BLaER1 (cell line): ENCODE measurements around the gene ABCA3.
"Not testable (repeated sequence)": the region's sequence is repeated elsewhere in the genome, so short reads cannot be mapped to it uniquely, and the experiment has no call there.

Source experiments
- H3K27ac ChIP-seq: shearing (Covaris generic); formaldehyde crosslinking; 2 replicates; pipeline ENCODE4 v1.8.1; 2022
- H3K27me3 ChIP-seq: shearing (Covaris generic); formaldehyde crosslinking; 2 replicates; pipeline ENCODE4 v1.8.1; 2022
- H3K36me3 ChIP-seq: shearing (Covaris generic); formaldehyde crosslinking; 2 replicates; pipeline ENCODE4 v1.8.1; 2022
- H3K4me1 ChIP-seq: shearing (Covaris generic); formaldehyde crosslinking; 2 replicates; pipeline ENCODE4 v1.8.1; 2022
- H3K4me2 ChIP-seq: shearing (Covaris generic); formaldehyde crosslinking; 2 replicates; pipeline ENCODE4 v1.8.1; 2022
- H3K4me3 ChIP-seq: shearing (Covaris generic); formaldehyde crosslinking; 2 replicates; pipeline ENCODE4 v1.8.1; 2022
- H3K9ac ChIP-seq: shearing (Covaris generic); formaldehyde crosslinking; 2 replicates; pipeline ENCODE4 v1.8.1; 2022
- H3K9me3 ChIP-seq: shearing (Covaris generic); formaldehyde crosslinking; 2 replicates; pipeline ENCODE4 v1.8.1; 2022
- H4K20me1 ChIP-seq: shearing (Covaris generic); formaldehyde crosslinking; 2 replicates; pipeline ENCODE4 v1.8.1; 2022
- Cebpa-rat ChIP-seq: shearing (Covaris generic); IDR thresholded peaks from 2 replicates; pipeline ENCODE4 v1.8.1; 2022

Gene ABCA3

DNA sequence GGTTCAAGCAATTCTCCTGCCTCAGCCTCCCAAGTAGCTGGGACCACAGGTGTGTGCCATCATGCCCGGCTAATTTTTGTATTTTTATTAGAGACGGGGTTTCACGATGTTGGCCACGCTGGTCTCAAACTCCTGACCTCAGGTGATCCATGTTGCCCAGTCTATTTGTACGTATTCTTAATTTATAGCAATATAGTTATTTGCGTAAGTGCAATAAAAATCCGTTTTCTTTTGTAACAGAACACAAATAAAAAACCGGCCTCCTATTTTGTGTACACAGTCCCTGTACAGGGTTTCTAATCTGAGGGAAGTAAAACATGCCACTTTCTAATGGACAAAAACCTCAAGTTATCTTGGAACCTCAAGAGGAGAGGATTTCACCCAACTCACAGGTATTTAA is 80.3 kb downstream of the ABCA3 start:
- Histone ChIP-seq H3K27ac (no peak overlapping the region), H3K27me3 (no peaks in the 10 kb centered on the region), H3K36me3 (peaks cover 100% of the 10 kb centered on the region), H4K20me1 (peaks cover 100% of the 10 kb centered on the region), H3K4me2 (no peak overlapping the region), H3K4me3 (no peak overlapping the region), H3K9me3 (no peaks in the 10 kb centered on the region), H3K4me1 (no peaks in the 10 kb centered on the region; the same call in 1 of the 2 replicates), H3K9ac (no peak overlapping the region)
- no peak for TF ChIP-seq Cebpa-rat

DNA sequence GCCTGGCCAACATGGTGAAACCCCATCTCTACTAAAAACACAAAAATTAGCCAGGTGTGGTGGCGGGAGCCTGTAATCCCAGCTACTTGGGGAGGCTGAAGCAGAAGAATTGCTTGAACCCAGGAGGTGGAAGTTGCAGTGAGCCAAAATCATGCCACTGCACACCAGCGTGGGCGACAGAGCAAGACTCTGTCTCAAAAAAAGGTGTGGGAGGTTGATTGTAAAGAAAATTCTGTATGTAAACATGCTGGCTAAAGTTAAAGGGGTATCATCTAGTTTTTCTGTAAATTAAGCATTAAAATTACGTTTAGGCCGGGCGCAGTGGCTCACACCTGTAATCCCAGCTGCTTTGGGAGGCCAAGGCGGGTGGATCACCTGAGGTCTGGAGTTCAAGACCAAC is 82.0 kb downstream of the ABCA3 start:
- H4K20me1 ChIP-seq: peaks cover 97% of the 10 kb centered on the region
- H3K4me1 ChIP-seq: not testable (repeated sequence)

DNA sequence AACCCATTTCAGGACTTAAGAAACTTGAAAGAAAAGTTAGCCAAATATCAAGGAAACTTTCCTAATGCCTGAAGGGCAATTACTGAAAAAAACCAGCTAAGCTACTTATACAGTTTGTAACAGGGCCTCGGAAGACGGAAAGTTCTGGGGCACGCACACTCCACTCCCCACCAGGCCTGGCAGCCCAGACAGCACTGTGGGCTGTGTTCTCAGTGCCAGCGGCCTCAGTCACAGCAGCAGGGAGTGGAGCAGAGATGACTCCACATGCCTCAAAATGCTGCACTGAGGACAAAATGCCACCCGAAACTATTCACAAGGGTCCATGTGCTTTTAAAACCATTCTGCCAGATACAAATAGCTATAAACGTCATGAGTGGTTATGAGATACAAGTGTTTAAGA is 82.8 kb downstream of the ABCA3 start:
- H3K9ac ChIP-seq: no peak overlapping the region; the same call in 1 of the 2 replicates
- no peaks in the 10 kb centered on the region for H3K9me3 ChIP-seq
- peaks cover 100% of the 10 kb centered on the region for H3K36me3 ChIP-seq
- no peak overlapping the region for H3K27ac ChIP-seq
- no peak overlapping the region for H3K4me2 ChIP-seq
- no peak overlapping the region for H3K4me3 ChIP-seq
- peaks cover 97% of the 10 kb centered on the region for H4K20me1 ChIP-seq
- TF ChIP-seq Cebpa-rat: no peak
- H3K4me1 ChIP-seq: 0 out of 2 replicates have a peak, but pooled peaks cover under 1% of the 10 kb centered on the region
- H3K27me3 ChIP-seq: no peaks in the 10 kb centered on the region

More for the DNA sequence above, 82.0 kb downstream of the ABCA3 start:
- 0 out of 2 replicates have a peak overlapping the region, but pooled peaks have one; percentile 40 for H3K9ac ChIP-seq
- not testable (repeated sequence) for H3K4me3 ChIP-seq, H3K4me2 ChIP-seq, H3K9me3 ChIP-seq, H3K27ac ChIP-seq, H3K27me3 ChIP-seq
- H3K36me3 ChIP-seq: peaks cover 100% of the 10 kb centered on the region

- Histone ChIP-seq H3K4me2 (no peak overlapping the region), H3K9ac (0 out of 2 replicates have a peak overlapping the region, but pooled peaks have one; percentile 10), H3K27me3 (no peaks in the 10 kb centered on the region), H3K36me3 (peaks cover 99% of the 10 kb centered on the region), H3K4me1 (peaks cover 11% of the 10 kb centered on the region), H3K27ac (no peak overlapping the region), H4K20me1 (peaks cover 97% of the 10 kb centered on the region), H3K9me3 (no peaks in the 10 kb centered on the region), H3K4me3 (no peak overlapping the region)
- TF ChIP-seq Cebpa-rat: no peak
Measured at GRCh38 chr16:2256531-2257140, 83.9 kb downstream of the ABCA3 start.

GRCh38 chr16:2253293-2253692 is 87.2 kb downstream of the ABCA3 start:
- Histone ChIP-seq H3K9me3 (no peaks in the 10 kb centered on the region), H3K27me3 (no peaks in the 10 kb centered on the region), H3K4me2 (no peak overlapping the region), H3K4me1 (peaks cover 30% of the 10 kb centered on the region), H3K36me3 (peaks cover 77% of the 10 kb centered on the region), H3K9ac (no peak overlapping the region), H3K4me3 (no peak overlapping the region), H3K27ac (no peak overlapping the region), H4K20me1 (peaks cover 69% of the 10 kb centered on the region)
- TF ChIP-seq Cebpa-rat: no peak

GRCh38 chr16:2252806-2253148 is 87.8 kb downstream of the ABCA3 start:
- TF ChIP-seq Cebpa-rat: no peak
- Histone ChIP-seq H3K9me3 (no peaks in the 10 kb centered on the region), H3K9ac (0 out of 2 replicates have a peak overlapping the region, but pooled peaks have one; percentile 93), H3K4me1 (peaks cover 30% of the 10 kb centered on the region), H3K36me3 (peaks cover 76% of the 10 kb centered on the region), H3K27me3 (no peaks in the 10 kb centered on the region), H3K4me2 (no peak overlapping the region), H4K20me1 (peaks cover 67% of the 10 kb centered on the region), H3K27ac (no peak overlapping the region), H3K4me3 (no peak overlapping the region)

DNA sequence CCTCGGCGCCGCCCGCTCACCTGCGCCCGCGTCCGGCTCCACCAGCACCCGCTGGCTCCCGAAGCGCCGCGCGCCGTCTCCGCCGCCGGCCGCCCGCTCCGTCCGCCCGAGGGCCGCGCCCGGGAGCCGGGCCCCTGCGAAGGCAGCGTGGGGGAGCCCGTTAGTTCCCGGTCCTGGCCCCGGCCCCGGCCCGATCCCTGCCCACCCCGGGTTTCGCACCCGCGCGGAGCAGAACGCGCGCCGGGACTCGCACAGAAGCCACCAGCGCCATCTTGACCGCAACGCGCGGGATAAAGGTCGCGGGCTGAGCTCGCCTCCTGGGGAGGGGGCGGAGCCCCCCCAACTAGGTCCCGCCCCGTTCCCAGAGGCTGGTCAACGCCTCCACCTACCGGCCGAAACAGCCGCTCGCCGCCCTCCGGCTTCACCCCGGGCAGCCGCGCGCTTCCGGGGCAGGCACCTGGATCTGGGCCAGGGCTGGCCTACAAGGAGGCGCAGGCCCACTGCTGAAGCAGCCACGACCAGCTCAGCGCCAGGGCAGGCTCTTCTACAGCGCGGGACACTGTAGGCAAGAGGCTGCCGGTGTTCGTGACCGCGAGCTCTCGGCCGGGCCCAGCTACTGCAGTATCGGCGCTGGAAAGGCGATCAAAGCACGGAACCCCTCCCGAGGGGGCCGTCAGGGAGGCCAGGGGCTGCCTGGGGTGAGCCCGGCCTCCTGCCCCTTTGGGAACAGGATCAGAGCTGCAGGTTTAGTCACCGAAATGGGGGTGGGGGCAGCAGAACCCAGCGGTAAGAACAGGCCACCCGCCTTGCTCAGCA is 89.0 kb downstream of the ABCA3 start, which contains the start of gene ECI1:
TSS of gene ECI1 (minus strand) at position 292 of the 816 bp plus-strand sequence. CDS start at position 271, 21 bp downstream.
- peaks cover 30% of the 10 kb centered on the region for H3K4me1 ChIP-seq
- H3K4me2 ChIP-seq: peak within 1 kb of the TSS; percentile 91
- peak within 1 kb of the TSS; percentile 93 for H3K9ac ChIP-seq
- H3K9me3 ChIP-seq: no peaks in the 10 kb centered on the region
- H3K27ac ChIP-seq: peak within 1 kb of the TSS; percentile 93
- H3K27me3 ChIP-seq: no peaks in the 10 kb centered on the region
- no peak for TF ChIP-seq Cebpa-rat
- peaks cover 76% of the 10 kb centered on the region for H3K36me3 ChIP-seq
- peaks cover 55% of the 10 kb centered on the region for H4K20me1 ChIP-seq
- H3K4me3 ChIP-seq: peak within 1 kb of the TSS; percentile 84

DNA sequence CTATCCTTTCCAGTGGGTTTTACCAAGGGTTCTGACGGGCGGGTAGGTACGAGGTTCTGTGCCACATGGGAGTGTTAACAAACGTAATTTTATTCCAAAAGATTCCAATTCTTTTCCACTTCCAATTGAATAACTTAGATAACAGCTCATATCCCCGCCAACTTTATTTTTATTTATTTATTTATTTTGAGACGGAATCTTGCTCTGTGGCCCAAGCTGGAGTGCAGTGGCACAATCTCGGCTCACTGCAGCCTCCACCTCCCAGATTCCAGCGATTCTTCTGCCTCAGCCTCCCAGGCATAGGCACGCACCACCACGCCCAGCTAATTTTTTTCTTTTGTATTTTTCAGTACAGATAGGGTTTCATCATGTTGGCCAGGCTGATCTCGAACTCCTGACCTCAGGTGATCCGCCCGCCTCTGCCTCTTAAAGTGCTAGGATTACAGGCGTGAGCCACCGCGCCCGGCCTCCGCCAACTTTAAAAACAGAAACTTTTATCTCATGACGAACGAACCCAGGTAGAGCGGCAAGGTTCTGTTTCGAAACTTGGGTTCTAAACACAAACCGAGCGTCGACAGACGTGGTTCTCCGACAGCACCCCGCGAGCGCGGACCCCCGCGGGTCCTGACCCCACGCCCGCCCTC is 89.8 kb downstream of the ABCA3 start:
- Histone ChIP-seq H4K20me1 (peaks cover 55% of the 10 kb centered on the region), H3K27ac (peak overlapping the region; percentile 93), H3K4me2 (peak overlapping the region; percentile 91), H3K36me3 (peaks cover 76% of the 10 kb centered on the region), H3K9ac (peak overlapping the region; percentile 93), H3K4me1 (peaks cover 30% of the 10 kb centered on the region), H3K9me3 (no peaks in the 10 kb centered on the region), H3K27me3 (no peaks in the 10 kb centered on the region), H3K4me3 (peak overlapping the region; percentile 84)
- TF ChIP-seq Cebpa-rat: no peak

DNA sequence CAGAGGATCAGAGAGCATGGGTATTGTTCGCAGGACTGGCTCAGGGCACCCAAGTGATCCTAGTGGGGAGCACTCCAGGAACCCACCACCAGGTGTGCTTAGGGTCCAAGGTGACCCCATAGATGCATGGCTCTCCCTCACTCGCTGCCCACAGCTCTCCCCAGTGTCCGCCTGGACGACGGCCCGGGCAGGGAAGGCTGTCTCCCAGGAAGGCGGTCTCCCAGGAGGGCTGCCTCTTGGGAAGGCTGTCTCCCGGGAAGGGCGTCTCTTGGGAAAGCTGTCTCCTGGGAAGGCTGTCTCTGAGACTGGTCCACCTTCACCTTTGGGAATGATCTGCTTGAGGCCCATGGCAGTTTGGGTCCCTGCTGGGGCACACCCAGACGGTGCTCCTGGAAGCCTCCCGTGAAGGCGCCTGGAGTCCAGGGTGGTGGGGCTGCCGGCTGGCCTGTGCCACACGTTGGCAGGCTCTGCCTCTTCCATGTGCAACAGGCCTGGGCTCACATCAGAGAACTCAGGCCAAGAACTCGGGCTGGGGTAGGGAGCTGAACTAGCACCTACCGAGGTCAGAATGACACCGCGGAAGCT is 94.1 kb downstream of the ABCA3 start:
- H3K27ac ChIP-seq: no peak overlapping the region
- no peak overlapping the region for H3K4me3 ChIP-seq
- no peak overlapping the region for H3K9ac ChIP-seq
- no peak for TF ChIP-seq Cebpa-rat
- no peaks in the 10 kb centered on the region for H3K9me3 ChIP-seq
- H3K4me1 ChIP-seq: peaks cover 29% of the 10 kb centered on the region
- no peaks in the 10 kb centered on the region for H3K27me3 ChIP-seq
- peaks cover 45% of the 10 kb centered on the region for H4K20me1 ChIP-seq
- H3K36me3 ChIP-seq: peaks cover 79% of the 10 kb centered on the region
- H3K4me2 ChIP-seq: no peak overlapping the region
